Measurements from ENCODE around the gene TOR1A.
A peak's percentile ranks its signal among the peaks of the same experiment; 100 is the strongest.
"Not testable (repeated sequence)": the region's sequence is repeated elsewhere in the genome, so short reads cannot be mapped to it uniquely, and the experiment has no call there.

The TOR1A gene

GRCh38 chr9:129803676-129804060 lies 20.3 kb downstream of the TOR1A start:
- WGBS (ENCODE audit: insufficient coverage), result 3% methylated on average over 14 of the region's 14 CpGs
- ChIA-PET CTCF (interaction anchor here (1.0 to 4.0 kb wide), 2 partner anchors 13 to 17 kb away, joined by 3 to 19 read pairs; no protein-coding TSS in a partner anchor), POLR2A (interaction anchor here (1.3 kb wide), 1 partner anchor 14 kb away, joined by 6 read pairs; no protein-coding TSS in a partner anchor)
- H3K9me3 ChIP-seq (ENCODE audit: control extremely low read depth in 1 of 5, control insufficient read depth in 4 of 5, insufficient read depth in 2 of 5, low read depth in 1 of 5, low read length in 4 of 5), result no peaks in the 10 kb centered on the region
- peaks cover 5 to 10% (median 8%) of the 10 kb centered on the region in 4 experiments for H3K4me1 ChIP-seq (ENCODE audit: control extremely low read depth in 1 of 4, control insufficient read depth in 4 of 4, insufficient read depth in 4 of 4, low read length in 3 of 4)
- peaks cover 4 to 14% (median 8%) of the 10 kb centered on the region in 4 experiments for H3K36me3 ChIP-seq (ENCODE audit: control insufficient read depth in 4 of 4, insufficient read depth in 4 of 4, low read length in 3 of 4)
- peak overlapping the region in 1 of 2 experiments; percentile 70 for H3K27ac ChIP-seq (ENCODE audit: insufficient read depth in 1 of 2, low read depth in 1 of 2, low read length in 2 of 2, poor library complexity in 1 of 2, severe bottlenecking in 2 of 2)
- H3K27me3 ChIP-seq (replicated peaks in 2 of 5; ENCODE audit: control insufficient read depth in 4 of 5, insufficient read depth in 5 of 5, low read length in 4 of 5), result no peaks in the 10 kb centered on the region
- peak overlapping the region; percentile 66 to 91 (median 82) for H3K4me3 ChIP-seq (ENCODE audit: control insufficient read depth in 1 of 7, extremely low read depth in 1 of 7, insufficient read depth in 4 of 7, low read depth in 2 of 7, low read length in 6 of 7)
- peak in 1 of 3 donors; percentile 28 for DNase-seq

- no peaks in the 10 kb centered on the region for H3K9me3 ChIP-seq (ENCODE audit: control extremely low read depth in 1 of 5, control insufficient read depth in 4 of 5, insufficient read depth in 2 of 5, low read depth in 1 of 5, low read length in 4 of 5)
- H3K27ac ChIP-seq (ENCODE audit: insufficient read depth in 1 of 2, low read depth in 1 of 2, low read length in 2 of 2, poor library complexity in 1 of 2, severe bottlenecking in 2 of 2), result peak within 1 kb of the TSS in 1 of 2 experiments; percentile 70
- H3K4me3 ChIP-seq (ENCODE audit: control insufficient read depth in 1 of 7, extremely low read depth in 1 of 7, insufficient read depth in 4 of 7, low read depth in 2 of 7, low read length in 6 of 7), result peak within 1 kb of the TSS; percentile 66 to 91 (median 83)
- H3K4me1 ChIP-seq (ENCODE audit: control extremely low read depth in 1 of 4, control insufficient read depth in 4 of 4, insufficient read depth in 4 of 4, low read length in 3 of 4), result peaks cover 5 to 10% (median 8%) of the 10 kb centered on the region in 4 experiments
- H3K27me3 ChIP-seq (replicated peaks in 2 of 5; ENCODE audit: control insufficient read depth in 4 of 5, insufficient read depth in 5 of 5, low read length in 4 of 5), result no peaks in the 10 kb centered on the region
- H3K36me3 ChIP-seq (ENCODE audit: control insufficient read depth in 4 of 4, insufficient read depth in 4 of 4, low read length in 3 of 4), result peaks cover 4 to 12% (median 8%) of the 10 kb centered on the region in 4 experiments
- 0% methylated on average over 55 of the region's 93 CpGs for WGBS (ENCODE audit: insufficient coverage)
- ChIA-PET CTCF (interaction anchor here (0.6 to 4.0 kb wide), 3 partner anchors 11 to 17 kb away, joined by 3 to 19 read pairs (median 3); no protein-coding TSS in a partner anchor), POLR2A (interaction anchor here (0.6 kb wide), 1 partner anchor 117 kb away, joined by 3 read pairs; no protein-coding TSS in a partner anchor)
- peak; percentile 95 to 98 (median 97) for DNase-seq
Observed at GRCh38 chr9:129802833-129803675, 20.9 kb downstream of the TOR1A start, which contains the start of gene TOR1B. TSS of gene TOR1B (plus strand) at chr9:129803184. CDS start at chr9:129803213, 29 bp downstream.

- ChIA-PET POLR2A (interaction anchor here (0.7 kb wide), 1 partner anchor 9 kb away, joined by 3 read pairs; no protein-coding TSS in a partner anchor), CTCF (interaction anchor here (0.5 to 4.0 kb wide), 5 partner anchors 11 to 75 kb away, joined by 3 to 19 read pairs (median 3); no protein-coding TSS in a partner anchor)
- peaks cover 0 to 4% (median 3%) of the 10 kb centered on the region in 4 experiments for H3K36me3 ChIP-seq (ENCODE audit: control insufficient read depth in 4 of 4, insufficient read depth in 4 of 4, low read length in 3 of 4)
- H3K27me3 ChIP-seq (replicated peaks in 2 of 5; ENCODE audit: control insufficient read depth in 4 of 5, insufficient read depth in 5 of 5, low read length in 4 of 5), result no peaks in the 10 kb centered on the region
- H3K27ac ChIP-seq (ENCODE audit: insufficient read depth in 1 of 2, low read depth in 1 of 2, low read length in 2 of 2, poor library complexity in 1 of 2, severe bottlenecking in 2 of 2), result no peak overlapping the region
- H3K4me1 ChIP-seq (ENCODE audit: control extremely low read depth in 1 of 4, control insufficient read depth in 4 of 4, insufficient read depth in 4 of 4, low read length in 3 of 4), result peaks cover 5 to 10% (median 8%) of the 10 kb centered on the region in 4 experiments
- H3K4me3 ChIP-seq (ENCODE audit: control insufficient read depth in 1 of 7, extremely low read depth in 1 of 7, insufficient read depth in 4 of 7, low read depth in 2 of 7, low read length in 6 of 7), result no peak overlapping the region
- WGBS (ENCODE audit: insufficient coverage), result 94% methylated on average over 16 of the region's 17 CpGs
- H3K9me3 ChIP-seq (ENCODE audit: control extremely low read depth in 1 of 5, control insufficient read depth in 4 of 5, insufficient read depth in 2 of 5, low read depth in 1 of 5, low read length in 4 of 5), result no peaks in the 10 kb centered on the region
- no peak for DNase-seq
Observed at GRCh38 chr9:129801504-129801903, 22.4 kb downstream of the TOR1A start.

- no peaks in the 10 kb centered on the region for H3K9me3 ChIP-seq (ENCODE audit: control extremely low read depth in 1 of 5, control insufficient read depth in 4 of 5, insufficient read depth in 2 of 5, low read depth in 1 of 5, low read length in 4 of 5)
- H3K27ac ChIP-seq (ENCODE audit: insufficient read depth in 1 of 2, low read depth in 1 of 2, low read length in 2 of 2, poor library complexity in 1 of 2, severe bottlenecking in 2 of 2), result no peak overlapping the region
- H3K4me3 ChIP-seq (ENCODE audit: control insufficient read depth in 1 of 7, extremely low read depth in 1 of 7, insufficient read depth in 4 of 7, low read depth in 2 of 7, low read length in 6 of 7), result no peak overlapping the region
- H3K27me3 ChIP-seq (replicated peaks in 2 of 5; ENCODE audit: control insufficient read depth in 4 of 5, insufficient read depth in 5 of 5, low read length in 4 of 5), result no peaks in the 10 kb centered on the region
- peaks cover 4 to 5% (median 4%) of the 10 kb centered on the region in 4 experiments for H3K4me1 ChIP-seq (ENCODE audit: control extremely low read depth in 1 of 4, control insufficient read depth in 4 of 4, insufficient read depth in 4 of 4, low read length in 3 of 4)
- 85% methylated on average over 5 of the region's 6 CpGs for WGBS (ENCODE audit: insufficient coverage)
- CTCF ChIA-PET, result interaction anchor here (1.0 to 1.1 kb wide), 2 partner anchors 12 to 40 kb away, joined by 3 to 4 read pairs; no protein-coding TSS in a partner anchor
- no peaks in the 10 kb centered on the region for H3K36me3 ChIP-seq (ENCODE audit: control insufficient read depth in 4 of 4, insufficient read depth in 4 of 4, low read length in 3 of 4)
- DNase-seq, result no peak
- POLR2A ChIA-PET, result no interaction called here
Observed at GRCh38 chr9:129798973-129799372, 25.0 kb downstream of the TOR1A start.

- WGBS (ENCODE audit: insufficient coverage), result 93% methylated on average over 2 of the region's 2 CpGs
- CTCF ChIA-PET, result interaction anchor here (1.1 to 1.2 kb wide), 2 partner anchors 10 to 12 kb away, joined by 3 read pairs; no protein-coding TSS in a partner anchor
- H3K36me3 ChIP-seq (ENCODE audit: control insufficient read depth in 4 of 4, insufficient read depth in 4 of 4, low read length in 3 of 4); H3K9me3 ChIP-seq (ENCODE audit: control extremely low read depth in 1 of 5, control insufficient read depth in 4 of 5, insufficient read depth in 2 of 5, low read depth in 1 of 5, low read length in 4 of 5); H3K4me3 ChIP-seq (ENCODE audit: control insufficient read depth in 1 of 7, extremely low read depth in 1 of 7, insufficient read depth in 4 of 7, low read depth in 2 of 7, low read length in 6 of 7); H3K4me1 ChIP-seq (ENCODE audit: control extremely low read depth in 1 of 4, control insufficient read depth in 4 of 4, insufficient read depth in 4 of 4, low read length in 3 of 4); POLR2A ChIA-PET; H3K27ac ChIP-seq (ENCODE audit: insufficient read depth in 1 of 2, low read depth in 1 of 2, low read length in 2 of 2, poor library complexity in 1 of 2, severe bottlenecking in 2 of 2); DNase-seq; H3K27me3 ChIP-seq (replicated peaks in 2 of 5; ENCODE audit: control insufficient read depth in 4 of 5, insufficient read depth in 5 of 5, low read length in 4 of 5): not testable (repeated sequence)
Observed at GRCh38 chr9:129796029-129796428, 27.9 kb downstream of the TOR1A start.

- no peaks in the 10 kb centered on the region for H3K36me3 ChIP-seq (ENCODE audit: control insufficient read depth in 4 of 4, insufficient read depth in 4 of 4, low read length in 3 of 4)
- H3K4me1 ChIP-seq (ENCODE audit: control extremely low read depth in 1 of 4, control insufficient read depth in 4 of 4, insufficient read depth in 4 of 4, low read length in 3 of 4), result peaks cover 0 to 7% (median 4%) of the 10 kb centered on the region in 4 experiments
- H3K9me3 ChIP-seq (ENCODE audit: control extremely low read depth in 1 of 5, control insufficient read depth in 4 of 5, insufficient read depth in 2 of 5, low read depth in 1 of 5, low read length in 4 of 5), result no peaks in the 10 kb centered on the region
- DNase-seq, result no peak
- no peak overlapping the region for H3K4me3 ChIP-seq (ENCODE audit: control insufficient read depth in 1 of 7, extremely low read depth in 1 of 7, insufficient read depth in 4 of 7, low read depth in 2 of 7, low read length in 6 of 7)
- ChIA-PET POLR2A (no interaction called here), CTCF (interaction anchor here (1.4 to 2.4 kb wide), 2 partner anchors 13 to 67 kb away, joined by 4 to 6 read pairs; no protein-coding TSS in a partner anchor)
- no peak overlapping the region for H3K27ac ChIP-seq (ENCODE audit: insufficient read depth in 1 of 2, low read depth in 1 of 2, low read length in 2 of 2, poor library complexity in 1 of 2, severe bottlenecking in 2 of 2)
- 96% methylated on average over 8 of the region's 8 CpGs for WGBS (ENCODE audit: insufficient coverage)
- H3K27me3 ChIP-seq (replicated peaks in 2 of 5; ENCODE audit: control insufficient read depth in 4 of 5, insufficient read depth in 5 of 5, low read length in 4 of 5), result no peaks in the 10 kb centered on the region
Observed at GRCh38 chr9:129794549-129794948, 29.4 kb downstream of the TOR1A start.
